BE2C (cell line): Measurements from ENCODE around the gene SORCS1.

Source experiments
- DNase-seq: peaks from one replicate; pipeline ENCODE4 v3.0.0-alpha.2; 2020
- H3K27me3 ChIP-seq: fragments of 250-450 bp; sonication (Bioruptor Pico); 2 replicates; pipeline ENCODE4 v1.5.1; 2020; ENCODE audit warnings: mild to moderate bottlenecking
- H3K36me3 ChIP-seq: fragments of 250-450 bp; sonication (Bioruptor Pico); 2 replicates; pipeline ENCODE4 v1.5.1; 2020; ENCODE audit warnings: mild to moderate bottlenecking
- H3K4me1 ChIP-seq: fragments of 250-450 bp; sonication (Bioruptor Pico); 2 replicates; pipeline ENCODE4 v1.5.1; 2020
- H3K4me3 ChIP-seq: 2 replicates; pipeline ENCODE4 v1.5.1; 2011; ENCODE audit warnings: low read depth, low read length
- H3K9me3 ChIP-seq: fragments of 250-450 bp; sonication (Bioruptor Pico); 2 replicates; pipeline ENCODE4 v1.5.1; 2020
- CTCF ChIP-seq: IDR thresholded peaks from 2 replicates; pipeline ENCODE4 v1.5.1; 2012; ENCODE audit warnings: mild to moderate bottlenecking, low read depth, low read length

The SORCS1 gene

GRCh38 chr10:106551501-106552062 is 612.9 kb downstream of the SORCS1 start:
- no peak overlapping the region for H3K4me3 ChIP-seq
- no peaks in the 10 kb centered on the region; the same call in 1 of the 2 replicates for H3K4me1 ChIP-seq
- H3K27me3 ChIP-seq: no peaks in the 10 kb centered on the region
- no peak for TF ChIP-seq CTCF
- no peak for DNase-seq
- H3K9me3 ChIP-seq: no peaks in the 10 kb centered on the region
- H3K36me3 ChIP-seq: no peaks in the 10 kb centered on the region

GRCh38 chr10:106548832-106549231 is 615.7 kb downstream of the SORCS1 start:
- DNase-seq: no peak
- H3K27me3 ChIP-seq: no peaks in the 10 kb centered on the region
- no peaks in the 10 kb centered on the region for H3K36me3 ChIP-seq
- no peak for TF ChIP-seq CTCF
- H3K9me3 ChIP-seq: no peaks in the 10 kb centered on the region
- H3K4me1 ChIP-seq: no peaks in the 10 kb centered on the region
- no peak overlapping the region for H3K4me3 ChIP-seq

- no peak for TF ChIP-seq CTCF
- DNase-seq: no peak
- H3K36me3 ChIP-seq: no peaks in the 10 kb centered on the region
- no peaks in the 10 kb centered on the region for H3K4me1 ChIP-seq
- no peak overlapping the region for H3K4me3 ChIP-seq
- no peaks in the 10 kb centered on the region for H3K9me3 ChIP-seq
- H3K27me3 ChIP-seq: no peaks in the 10 kb centered on the region
Measured at GRCh38 chr10:106547047-106547635, 617.4 kb downstream of the SORCS1 start.

GRCh38 chr10:106542461-106542860 is 622.0 kb downstream of the SORCS1 start:
- no peaks in the 10 kb centered on the region for H3K4me1 ChIP-seq
- DNase-seq: no peak
- no peak overlapping the region for H3K4me3 ChIP-seq
- no peak for TF ChIP-seq CTCF
- H3K9me3 ChIP-seq: no peaks in the 10 kb centered on the region
- no peaks in the 10 kb centered on the region for H3K36me3 ChIP-seq
- H3K27me3 ChIP-seq: no peaks in the 10 kb centered on the region

- no peaks in the 10 kb centered on the region for H3K36me3 ChIP-seq
- no peak overlapping the region for H3K4me3 ChIP-seq
- H3K9me3 ChIP-seq: no peaks in the 10 kb centered on the region
- no peaks in the 10 kb centered on the region for H3K27me3 ChIP-seq
- no peak for TF ChIP-seq CTCF
- H3K4me1 ChIP-seq: no peaks in the 10 kb centered on the region
- DNase-seq: no peak
Measured at GRCh38 chr10:106540645-106541044, 623.9 kb downstream of the SORCS1 start.

- DNase-seq: no peak
- TF ChIP-seq CTCF: no peak
- Histone ChIP-seq H3K4me3 (no peak overlapping the region), H3K36me3 (no peaks in the 10 kb centered on the region), H3K9me3 (no peaks in the 10 kb centered on the region), H3K27me3 (no peaks in the 10 kb centered on the region), H3K4me1 (no peaks in the 10 kb centered on the region)
Measured at GRCh38 chr10:106537866-106538265, 626.6 kb downstream of the SORCS1 start.
